Sigmoid colon (tissue), 7 donors: ENCODE data around the gene FOLR2. TPM values are rescaled to one million over a fixed set of nuclear protein-coding genes. Genes with fewer than 3 reads are reported as not detected.
"Not testable (repeated sequence)": the region's sequence is repeated elsewhere in the genome, so short reads cannot be mapped to it uniquely, and the experiment has no call there.

Source experiments
- DNase-seq: peaks from one replicate; pipeline ENCODE4 v3.0.0-alpha.2; 2019
- H3K27ac ChIP-seq, 4 donors: fragments of 200-600 bp; sonication (generic); one replicate each; pipeline ENCODE4 v1.5.1; 2016 to 2019; ENCODE audit warnings: mild to moderate bottlenecking in 1 of 4
- H3K27me3 ChIP-seq, 3 donors: fragments of 200-600 bp; sonication (generic); one replicate each; pipeline ENCODE4 v1.5.1; 2019; ENCODE audit warnings: mild to moderate bottlenecking in 1 of 3
- H3K36me3 ChIP-seq, 4 donors: fragments of 200-600 bp; sonication (generic); one replicate each; pipeline ENCODE4 v1.5.1; 2016 to 2019
- H3K4me1 ChIP-seq, 4 donors: fragments of 200-600 bp; sonication (generic); one replicate each; pipeline ENCODE4 v1.5.1; 2017 to 2019
- H3K4me3 ChIP-seq, 4 donors: fragments of 200-600 bp; sonication (generic); one replicate each; pipeline ENCODE4 v1.5.1; 2017 to 2019; ENCODE audit warnings: mild to moderate bottlenecking in 2 of 4, moderate library complexity in 1 of 4
- H3K9me3 ChIP-seq, 4 donors: fragments of 200-600 bp in 3 of 4; sonication (generic) in 3 of 4; one replicate each; pipeline versions ENCODE4 v1.5.1 to v1.6.1; 2013 to 2019
- EP300 ChIP-seq, 4 donors: sonication (generic); formaldehyde crosslinking; IDR thresholded peaks; one replicate each; pipeline ENCODE4 v1.6.1; 2017; ENCODE audit warnings: antibody characterized with exemption in 4 of 4
- POLR2A ChIP-seq, 2 donors: fragments of 450-650 bp; IDR thresholded peaks; one replicate each; pipeline ENCODE4 v1.6.1; 2016; ENCODE audit warnings: antibody characterized with exemption in 2 of 2, mild to moderate bottlenecking in 2 of 2, moderate library complexity in 2 of 2
- POLR2AphosphoS5 ChIP-seq, 4 donors: sonication (generic); formaldehyde crosslinking; IDR thresholded peaks; one replicate each; pipeline ENCODE4 v1.6.1; 2017; ENCODE audit warnings: antibody characterized with exemption in 4 of 4
- WGBS, 2 donors: extraction: QIAGEN DNeasy Blood & Tissue Kit; methylation state at CpG; one replicate each; pipeline ENCODE4 v1.1.7; 2013; 5-methylcytosine and 5-hydroxymethylcytosine counted together
- intact Hi-C: fragments of 100-400 bp; cut with DNase I; formaldehyde crosslinking; loops from one replicate; pipeline ENCODE4 v1.15.1; 2023
- polyA plus RNA-seq, 3 donors: library from polyadenylated mRNA; stranded (reverse); fragments of 200-250 nt; gene quantifications; one replicate each; pipeline ENCODE4 v1.2.3, GENCODE V29; 2013
- total RNA-seq, 4 donors: library from RNA; depleted of rRNA; stranded (reverse); fragments of >200 nt; gene quantifications; one replicate each; pipeline ENCODE4 v1.1.0, GENCODE V29; 2016
- TF ChIP-seq, protein P1 (sequence below), 4 experiments: fragments of 450-650 bp in 3 of 4; fragments of 200-600 bp in 1 of 4; IDR thresholded peaks; one replicate each; pipeline ENCODE4 v1.5.1; 2016 to 2019; ENCODE audit warnings: antibody characterized with exemption in 4 of 4, mild to moderate bottlenecking in 3 of 4, moderate library complexity in 2 of 4
- donor health status: healthy with polysubstance abuse.
- donor health status: Bipolar disorder and iron deficiency.
- donor health status: healthy.

FOLR2 gene
- total RNA-seq = 10 to 100 TPM; 14.7 to 61.7 (median 42.9) TPM
- polyA plus RNA-seq = 10 to 100 TPM; 14.1 to 27.0 (median 17.4) TPM

DNA sequence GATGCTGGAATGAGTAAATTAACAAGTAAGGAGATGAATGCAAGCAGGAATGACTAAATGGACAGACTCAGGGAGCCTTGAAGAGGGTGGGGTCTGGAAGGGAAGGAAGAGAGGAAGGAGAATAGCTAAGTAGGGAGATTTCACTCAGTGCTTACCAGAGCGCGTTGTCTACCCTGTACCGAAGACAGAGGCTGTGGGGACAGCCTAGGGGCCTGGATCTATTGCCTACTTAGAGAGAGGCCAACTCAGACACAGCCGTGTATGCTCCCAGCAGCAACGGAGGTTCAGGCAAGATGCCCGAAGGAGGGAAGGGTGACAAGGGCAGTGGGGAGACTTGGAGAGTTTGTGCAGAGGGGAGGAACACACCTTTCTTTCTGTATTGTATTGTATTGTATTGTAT lies at the start of gene FOLR2:
Gene FOLR2, plus strand, starts transcription at position 157 of the 400 bp plus-strand sequence. CDS start 1,791 bp downstream, outside the sequence.
- TF ChIP-seq, protein P1, sequence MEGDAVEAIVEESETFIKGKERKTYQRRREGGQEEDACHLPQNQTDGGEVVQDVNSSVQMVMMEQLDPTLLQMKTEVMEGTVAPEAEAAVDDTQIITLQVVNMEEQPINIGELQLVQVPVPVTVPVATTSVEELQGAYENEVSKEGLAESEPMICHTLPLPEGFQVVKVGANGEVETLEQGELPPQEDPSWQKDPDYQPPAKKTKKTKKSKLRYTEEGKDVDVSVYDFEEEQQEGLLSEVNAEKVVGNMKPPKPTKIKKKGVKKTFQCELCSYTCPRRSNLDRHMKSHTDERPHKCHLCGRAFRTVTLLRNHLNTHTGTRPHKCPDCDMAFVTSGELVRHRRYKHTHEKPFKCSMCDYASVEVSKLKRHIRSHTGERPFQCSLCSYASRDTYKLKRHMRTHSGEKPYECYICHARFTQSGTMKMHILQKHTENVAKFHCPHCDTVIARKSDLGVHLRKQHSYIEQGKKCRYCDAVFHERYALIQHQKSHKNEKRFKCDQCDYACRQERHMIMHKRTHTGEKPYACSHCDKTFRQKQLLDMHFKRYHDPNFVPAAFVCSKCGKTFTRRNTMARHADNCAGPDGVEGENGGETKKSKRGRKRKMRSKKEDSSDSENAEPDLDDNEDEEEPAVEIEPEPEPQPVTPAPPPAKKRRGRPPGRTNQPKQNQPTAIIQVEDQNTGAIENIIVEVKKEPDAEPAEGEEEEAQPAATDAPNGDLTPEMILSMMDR (IDR thresholded peaks at IDR 0.05) = no peak
- TF ChIP-seq EP300 (IDR thresholded peaks at IDR 0.05) (no peak), POLR2A (IDR thresholded peaks at IDR 0.05) (no peak), POLR2AphosphoS5 (IDR thresholded peaks at IDR 0.05) (no peak)
- intact Hi-C loops = no loop called here
- no peak for DNase-seq

DNA sequence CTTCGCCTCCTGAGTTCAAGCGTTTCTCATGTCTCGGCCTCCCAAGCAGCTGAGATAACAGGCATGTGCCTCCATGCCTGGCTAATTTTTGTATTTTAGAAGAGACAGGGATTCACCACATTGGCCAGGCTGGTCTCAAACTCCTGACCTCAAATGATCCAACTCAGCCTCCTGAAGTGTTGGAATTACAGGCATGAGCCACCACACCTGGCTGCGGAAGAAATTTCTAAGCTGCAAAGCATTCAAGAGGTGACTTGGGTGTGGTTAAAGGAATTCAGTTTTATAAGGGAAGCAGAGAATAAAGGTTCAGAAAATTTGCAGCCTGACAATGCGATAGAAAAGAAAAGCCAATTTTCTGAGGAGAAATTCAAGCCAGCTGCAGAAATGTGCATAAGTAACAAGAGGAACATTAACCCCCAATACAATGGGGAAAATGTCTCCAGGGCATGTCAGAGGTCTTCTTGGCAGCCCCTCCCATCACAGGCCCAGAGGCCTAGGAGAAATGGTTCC lies 47.5 kb upstream of the FOLR2 start:
- H3K36me3 ChIP-seq, H3K4me3 ChIP-seq, intact Hi-C loops, H3K9me3 ChIP-seq, H3K27ac ChIP-seq, H3K27me3 ChIP-seq, H3K4me1 ChIP-seq, DNase-seq: not testable (repeated sequence)
- 67 to 87% methylated on average over 5 of the region's 5 CpGs for WGBS, 2 donors

More for the DNA sequence above, at the start of gene FOLR2:
- H3K36me3 ChIP-seq = no peaks in the 10 kb centered on the region
- WGBS, 2 donors = 89 to 90% methylated on average over 6 of the region's 6 CpGs
- H3K4me3 ChIP-seq = peak within 1 kb of the TSS in 2 of 4 donors; percentile 10 to 25
- H3K27ac ChIP-seq = no peak within 1 kb of the TSS
- H3K27me3 ChIP-seq = no peaks in the 10 kb centered on the region
- H3K4me1 ChIP-seq = no peaks in the 10 kb centered on the region
- no peaks in the 10 kb centered on the region for H3K9me3 ChIP-seq

GRCh38 chr11:72169754-72170153 lies 46.8 kb upstream of the FOLR2 start:
- WGBS, 2 donors = 66 to 82% methylated on average over 3 of the region's 3 CpGs
- H3K4me1 ChIP-seq, DNase-seq, H3K27me3 ChIP-seq, H3K4me3 ChIP-seq, H3K27ac ChIP-seq, H3K36me3 ChIP-seq, intact Hi-C loops, H3K9me3 ChIP-seq: not testable (repeated sequence)

DNA sequence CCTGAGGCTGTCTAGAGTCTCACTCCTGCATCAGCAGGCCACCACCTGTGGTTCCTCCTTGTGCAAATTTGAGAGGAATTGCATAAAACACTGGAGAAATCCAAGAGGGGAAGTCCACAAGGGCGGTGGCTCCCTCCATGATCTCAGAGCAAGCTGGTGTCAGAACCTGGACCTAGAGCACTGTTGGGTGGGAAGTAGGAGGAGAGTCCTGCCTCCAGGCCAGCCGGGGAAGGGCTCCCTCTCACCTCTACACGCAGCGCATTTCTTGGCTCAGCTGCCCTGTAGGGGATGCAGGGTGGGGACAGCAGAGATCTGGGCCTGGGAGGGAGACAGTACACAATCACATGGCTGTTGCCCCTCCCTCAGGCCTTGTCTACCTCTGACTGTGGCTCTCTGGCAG lies 44.6 kb upstream of the FOLR2 start:
- intact Hi-C loops, H3K4me1 ChIP-seq, DNase-seq, H3K4me3 ChIP-seq, H3K9me3 ChIP-seq, H3K36me3 ChIP-seq, H3K27ac ChIP-seq, H3K27me3 ChIP-seq: not testable (repeated sequence)
- 86 to 95% methylated on average over 4 of the region's 4 CpGs for WGBS, 2 donors

DNA sequence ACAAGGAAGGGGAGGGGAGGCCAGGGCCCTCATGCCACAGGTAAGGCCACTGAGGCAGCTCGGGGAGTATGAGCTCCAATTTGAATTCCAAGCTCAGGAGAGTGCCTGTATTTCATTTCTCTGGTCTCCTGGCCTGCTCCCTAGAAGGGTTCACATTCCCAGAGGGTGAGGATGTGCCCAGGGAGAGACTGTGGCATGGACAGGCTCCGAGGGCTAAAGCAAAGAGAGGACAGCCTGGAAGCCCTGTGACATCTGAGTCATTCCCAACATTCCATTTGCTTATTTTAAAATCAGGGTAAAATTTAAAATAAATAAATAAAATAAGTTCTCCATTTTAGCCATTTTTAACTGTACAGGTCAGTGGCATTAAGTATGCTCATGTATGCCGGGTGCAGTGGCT lies 43.3 kb upstream of the FOLR2 start:
- TF ChIP-seq POLR2AphosphoS5 (IDR thresholded peaks at IDR 0.05) (no peak), EP300 (IDR thresholded peaks at IDR 0.05) (no peak), POLR2A (IDR thresholded peaks at IDR 0.05) (no peak)
- TF ChIP-seq, protein P1 (IDR thresholded peaks at IDR 0.05) = no peak
- 79 to 92% methylated on average over 3 of the region's 3 CpGs for WGBS, 2 donors
- H3K4me1 ChIP-seq = no peaks in the 10 kb centered on the region
- H3K36me3 ChIP-seq = no peaks in the 10 kb centered on the region
- intact Hi-C loops = no loop called here
- H3K4me3 ChIP-seq = no peak overlapping the region
- DNase-seq = no peak
- peaks cover 0 to 4% (median 0%) of the 10 kb centered on the region in 3 donors for H3K27me3 ChIP-seq
- H3K9me3 ChIP-seq = no peaks in the 10 kb centered on the region
- H3K27ac ChIP-seq = no peak overlapping the region

DNA sequence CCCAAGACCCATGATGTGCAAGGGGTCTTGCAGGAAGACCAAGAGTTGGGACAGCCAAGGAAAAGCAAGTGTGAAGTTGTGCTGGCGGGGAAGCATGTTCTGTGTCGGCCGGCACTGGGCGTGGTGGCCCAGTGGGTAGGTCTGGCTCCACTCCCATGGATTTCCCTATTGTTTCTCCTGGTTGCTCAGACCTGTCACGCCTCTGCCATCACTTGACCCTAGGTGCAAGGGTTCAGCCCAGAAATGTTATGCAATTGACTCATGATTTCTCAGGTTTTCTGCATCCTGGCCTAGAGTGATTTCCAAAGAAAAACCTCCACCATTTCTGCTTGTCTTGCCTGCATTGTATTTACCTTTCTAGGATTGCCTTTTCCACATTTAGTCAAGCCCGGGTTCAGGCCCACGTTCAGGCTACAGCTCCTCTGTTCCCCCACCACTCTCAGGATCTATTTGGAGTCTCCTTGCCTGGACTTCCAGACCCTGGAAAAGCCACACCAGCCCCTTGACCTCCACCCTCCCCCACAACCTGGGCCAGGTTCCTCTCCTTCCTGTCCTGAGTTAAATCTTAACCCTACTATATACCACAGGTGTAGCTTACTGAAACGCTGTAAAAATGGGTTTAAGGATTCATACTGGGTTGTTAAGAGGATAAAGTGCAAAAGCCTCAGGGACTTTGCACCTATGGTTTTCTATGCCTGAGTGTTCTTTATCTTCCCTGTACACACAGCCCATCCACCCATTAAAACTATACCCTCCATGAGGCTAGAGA lies 42.1 kb upstream of the FOLR2 start:
- DNase-seq = no peak
- 17 to 69% methylated on average over 8 of the region's 8 CpGs for WGBS, 2 donors
- TF ChIP-seq POLR2AphosphoS5 (IDR thresholded peaks at IDR 0.05) (no peak), POLR2A (IDR thresholded peaks at IDR 0.05) (no peak), EP300 (IDR thresholded peaks at IDR 0.05) (no peak)
- TF ChIP-seq, protein P1 (IDR thresholded peaks at IDR 0.05) = no peak
- H3K36me3 ChIP-seq = no peaks in the 10 kb centered on the region
- H3K4me1 ChIP-seq = no peaks in the 10 kb centered on the region
- H3K27me3 ChIP-seq = peaks cover 0 to 4% (median 0%) of the 10 kb centered on the region in 3 donors
- no peak overlapping the region for H3K27ac ChIP-seq
- H3K4me3 ChIP-seq = no peak overlapping the region
- intact Hi-C loops = no loop called here
- H3K9me3 ChIP-seq = no peaks in the 10 kb centered on the region
